SK-N-SH (cell line): ENCODE results near the gene USP22. TPM values are rescaled to one million over a fixed set of nuclear protein-coding genes. Genes with fewer than 3 reads are reported as not detected.

Source experiments
- CTCF ChIA-PET: fragments of 300-600, 350-600 bp; formaldehyde crosslinking; extraction: SDS; loops from one replicate; lab custom pipeline; 2021; lab: Yijun Ruan, JAX
- POLR2A ChIA-PET: fragments of 350-600 bp; sonication (Branson Sonifier 250); formaldehyde crosslinking; extraction: SDS; loops from one replicate; lab custom pipeline; 2020; ENCODE audit warnings: antibody characterized with exemption, inconsistent platforms; lab: Yijun Ruan, JAX
- DNase-seq: peaks from one replicate; pipeline ENCODE4 v3.0.0; 2012
- H2AFZ ChIP-seq: fragments of 200-600 bp; sonication (generic); 2 replicates; pipeline ENCODE4 v1.8.1; 2016; ENCODE audit warnings: antibody characterized with exemption, mild to moderate bottlenecking, low read depth
- H3F3A ChIP-seq: fragments of 200-600 bp; sonication (generic); replicated peaks from 2 replicates; pipeline ENCODE3; 2016; ENCODE audit warnings: antibody characterized with exemption, mild to moderate bottlenecking; ENCODE audit not compliant: insufficient read depth
- H3K27ac ChIP-seq, 2 experiments: fragments of 200-500 bp in 1 of 2; fragments of 200-600 bp in 1 of 2; sonication (Bioruptor generic) in 1 of 2; sonication (generic), shearing (Covaris generic) in 1 of 2; 2 replicates each; pipeline versions ENCODE4 v1.5.1 to v1.6.1; 2014 to 2016; ENCODE audit warnings: low read depth in 2 of 2, inconsistent platforms in 1 of 2, low read length in 1 of 2, mild to moderate bottlenecking in 1 of 2, mixed read lengths in 1 of 2
- H3K27me3 ChIP-seq: fragments of 200-600 bp; sonication (generic), shearing (Covaris generic); 2 replicates; pipeline ENCODE4 v1.6.1; 2016; ENCODE audit warnings: mixed run types; ENCODE audit not compliant: insufficient read depth
- H3K36me3 ChIP-seq, 2 experiments: fragments of 200-500 bp in 1 of 2; fragments of 200-600 bp in 1 of 2; sonication (Bioruptor generic) in 1 of 2; sonication (generic) in 1 of 2; replicated peaks in 1 of 2; 2 replicates each; pipeline versions ENCODE3 to v1.5.1; 2014 to 2016; ENCODE audit warnings: low read length in 1 of 2, mild to moderate bottlenecking in 1 of 2; ENCODE audit not compliant: insufficient read depth in 2 of 2, control insufficient read depth in 1 of 2
- H3K4me1 ChIP-seq, 2 experiments: fragments of 200-500 bp in 1 of 2; fragments of 200-600 bp in 1 of 2; sonication (Bioruptor generic) in 1 of 2; sonication (generic), shearing (Covaris generic) in 1 of 2; 2 replicates each; pipeline versions ENCODE4 v1.5.1 to v1.6.1; 2014 to 2016; ENCODE audit warnings: low read depth in 1 of 2, low read length in 1 of 2, mixed run types in 1 of 2; ENCODE audit not compliant: insufficient read depth in 2 of 2, control insufficient read depth in 1 of 2
- H3K4me2 ChIP-seq: fragments of 200-600 bp; sonication (generic), shearing (Covaris generic); 2 replicates; pipeline ENCODE4 v1.6.1; 2017; ENCODE audit warnings: mixed run types
- H3K4me3 ChIP-seq, 2 experiments: fragments of 200-500 bp in 1 of 2; fragments of 200-600 bp in 1 of 2; sonication (Bioruptor generic) in 1 of 2; sonication (generic), shearing (Covaris generic) in 1 of 2; 2 replicates each; pipeline versions ENCODE4 v1.5.1 to v1.8.1; 2014 to 2016; ENCODE audit warnings: low read depth in 2 of 2, inconsistent platforms in 1 of 2, low read length in 1 of 2, mild to moderate bottlenecking in 1 of 2, mixed read lengths in 1 of 2, moderate library complexity in 1 of 2
- H3K79me2 ChIP-seq: fragments of 200-600 bp; sonication (generic); 2 replicates; pipeline ENCODE4 v1.8.1; 2017; ENCODE audit warnings: mild to moderate bottlenecking; ENCODE audit not compliant: insufficient read depth
- H3K9ac ChIP-seq: fragments of 200-600 bp; sonication (generic); 2 replicates; pipeline ENCODE4 v1.6.1; 2017; ENCODE audit warnings: mixed run types
- H3K9me2 ChIP-seq: fragments of 200-600 bp; sonication (generic); 2 replicates; pipeline ENCODE4 v1.6.1; 2017; ENCODE audit warnings: mixed run types
- H3K9me3 ChIP-seq: fragments of 200-600 bp; sonication (generic); 2 replicates; pipeline ENCODE4 v1.6.1; 2017; ENCODE audit warnings: mixed run types, mild to moderate bottlenecking, moderate library complexity
- H4K20me1 ChIP-seq: fragments of 200-600 bp; sonication (generic); 2 replicates; pipeline ENCODE4 v1.6.1; 2017; ENCODE audit warnings: mild to moderate bottlenecking, mixed run types; ENCODE audit not compliant: insufficient read depth
- CHD2 ChIP-seq: fragments of 150-350 bp; IDR thresholded peaks from 2 replicates; pipeline ENCODE4 v1.6.1; 2018; ENCODE audit warnings: low read length; ENCODE audit not compliant: partially characterized antibody
- EP300 ChIP-seq, 2 experiments: IDR thresholded peaks; 2 replicates each; pipeline versions ENCODE4 v1.4.0 to v1.6.1; 2012; ENCODE audit warnings: borderline replicate concordance in 1 of 2, low read depth in 1 of 2, low read length in 1 of 2
- EZH2phosphoT487 ChIP-seq: fragments of 200-600 bp; sonication (generic); IDR thresholded peaks from 2 replicates; pipeline ENCODE4 v1.6.1; 2017; ENCODE audit warnings: low read depth, mixed run types, mild to moderate bottlenecking, antibody characterized with exemption, moderate library complexity, borderline replicate concordance
- FOXM1 ChIP-seq: IDR thresholded peaks from 2 replicates; pipeline ENCODE4 v1.4.0; 2012; ENCODE audit warnings: low read depth, mild to moderate bottlenecking
- JUND ChIP-seq: IDR thresholded peaks from 2 replicates; pipeline ENCODE4 v1.4.0; 2012
- MEF2A ChIP-seq: IDR thresholded peaks from 2 replicates; pipeline ENCODE4 v1.4.0; 2012; ENCODE audit warnings: low read depth, borderline replicate concordance
- SIN3A ChIP-seq: IDR thresholded peaks from 2 replicates; pipeline ENCODE4 v1.6.1; 2012; ENCODE audit warnings: low read depth, mild to moderate bottlenecking, low read length, moderate library complexity, borderline replicate concordance
- SMC3 ChIP-seq: IDR thresholded peaks from 2 replicates; pipeline ENCODE4 v1.6.1; 2012; ENCODE audit warnings: low read depth, low read length, improper control_type of control experiment
- TAF1 ChIP-seq: IDR thresholded peaks from 2 replicates; pipeline ENCODE4 v1.6.1; 2012; ENCODE audit warnings: low read depth, mild to moderate bottlenecking, low read length, moderate library complexity, borderline replicate concordance
- TCF12 ChIP-seq: IDR thresholded peaks from 2 replicates; pipeline ENCODE4 v1.4.0; 2012
- YY1 ChIP-seq: IDR thresholded peaks from 2 replicates; pipeline ENCODE4 v1.4.0; 2012; ENCODE audit warnings: low read depth, mild to moderate bottlenecking
- WGBS: methylation state at CpG from one replicate; pipeline ENCODE4 v1.1.6; 2017; ENCODE audit warnings: low lambda C conversion rate; 5-methylcytosine and 5-hydroxymethylcytosine counted together
- polyA plus RNA-seq, 3 experiments: library from polyadenylated mRNA; depleted of rRNA; stranded (reverse); fragments of >200 nt; gene quantifications; 2 replicates each; pipeline ENCODE4 v1.2.3, GENCODE V29; 2012
- TF ChIP-seq, protein P1 (sequence below): IDR thresholded peaks from 2 replicates; pipeline ENCODE4 v1.4.0; 2012; ENCODE audit warnings: low read depth
- TF ChIP-seq, protein P2 (sequence below): IDR thresholded peaks from 2 replicates; pipeline ENCODE4 v1.4.0; 2012; ENCODE audit warnings: low read depth, borderline replicate concordance
- TF ChIP-seq, protein P3 (sequence below): fragments of 150-350 bp; IDR thresholded peaks from 2 replicates; pipeline ENCODE4 v1.6.1; 2016; ENCODE audit warnings: mild to moderate bottlenecking, low read depth, low read length
- TF ChIP-seq, protein P4 (sequence below): IDR thresholded peaks from 2 replicates; pipeline ENCODE4 v1.6.1; 2012; ENCODE audit warnings: mild to moderate bottlenecking, low read depth, low read length, moderate library complexity

The USP22 gene
- polyA plus RNA-seq, 1 of the 3 experiments (the other 2 are of a cell fraction) = 142 TPM

DNA sequence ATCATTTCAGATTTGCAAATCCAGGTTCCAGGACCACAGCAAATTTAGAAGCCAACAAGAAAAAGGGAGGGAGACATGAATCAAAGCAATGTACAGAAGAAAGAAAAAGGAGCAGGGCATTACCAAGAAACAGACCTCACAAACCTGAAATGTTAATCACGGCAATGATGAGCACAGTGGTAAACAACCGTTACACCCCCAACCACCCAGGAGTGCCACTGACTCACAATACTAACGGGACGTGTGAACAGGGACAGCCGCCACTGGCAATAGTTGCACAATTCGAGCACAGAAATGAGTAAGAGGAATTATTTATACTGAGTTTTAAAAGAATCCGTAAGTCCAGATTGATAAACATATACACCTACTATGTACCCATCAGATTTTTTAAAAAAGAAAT, 13.8 kb downstream of the USP22 start (continued):
- TF ChIP-seq TAF1 (no peak), JUND (no peak), SMC3 (no peak), TCF12 (no peak), MEF2A (no peak), YY1 (no peak), EZH2phosphoT487 (no peak)
- TF ChIP-seq, protein P1, sequence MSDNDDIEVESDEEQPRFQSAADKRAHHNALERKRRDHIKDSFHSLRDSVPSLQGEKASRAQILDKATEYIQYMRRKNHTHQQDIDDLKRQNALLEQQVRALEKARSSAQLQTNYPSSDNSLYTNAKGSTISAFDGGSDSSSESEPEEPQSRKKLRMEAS = no peak

DNA sequence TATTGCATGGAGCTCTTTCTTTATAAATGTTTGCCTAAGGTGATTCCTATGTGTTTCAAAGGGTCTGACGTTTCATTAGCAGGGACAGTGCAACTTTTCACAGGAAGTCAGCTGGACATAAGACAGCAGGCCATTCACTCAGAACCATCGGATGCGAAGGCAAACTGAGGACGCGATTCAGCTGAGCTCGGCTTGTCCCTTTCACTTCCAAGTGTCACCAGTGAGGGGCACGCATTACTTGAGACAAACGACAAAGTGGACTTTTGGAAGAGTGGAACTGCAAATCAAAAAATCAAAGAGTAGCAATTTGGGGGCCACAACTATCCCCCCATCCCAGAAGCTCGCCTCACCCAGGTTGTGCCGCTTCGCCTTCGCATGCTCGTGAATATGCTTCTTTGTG, 14.6 kb downstream of the USP22 start:
- Histone ChIP-seq H3K4me2 (no peak overlapping the region), H3K9ac (no peak overlapping the region), H3F3A (peaks cover 20% of the 10 kb centered on the region), H3K4me3 (no peak overlapping the region), H3K36me3 (peaks cover 37 to 57% of the 10 kb centered on the region in 2 experiments), H4K20me1 (peaks cover 100% of the 10 kb centered on the region), H3K9me3 (no peaks in the 10 kb centered on the region), H3K4me1 (peaks cover 0 to 12% of the 10 kb centered on the region in 2 experiments; a peak in 2 of 4 replicates), H3K79me2 (peaks cover 98% of the 10 kb centered on the region), H2AFZ (no peak overlapping the region), H3K27ac (no peak overlapping the region), H3K9me2 (no peaks in the 10 kb centered on the region), H3K27me3 (no peaks in the 10 kb centered on the region)
- POLR2A ChIA-PET = interaction anchor here (1.2 kb wide), 1 partner anchor 23 kb away, joined by 3 read pairs; no protein-coding TSS in a partner anchor
- TF ChIP-seq, protein P2, sequence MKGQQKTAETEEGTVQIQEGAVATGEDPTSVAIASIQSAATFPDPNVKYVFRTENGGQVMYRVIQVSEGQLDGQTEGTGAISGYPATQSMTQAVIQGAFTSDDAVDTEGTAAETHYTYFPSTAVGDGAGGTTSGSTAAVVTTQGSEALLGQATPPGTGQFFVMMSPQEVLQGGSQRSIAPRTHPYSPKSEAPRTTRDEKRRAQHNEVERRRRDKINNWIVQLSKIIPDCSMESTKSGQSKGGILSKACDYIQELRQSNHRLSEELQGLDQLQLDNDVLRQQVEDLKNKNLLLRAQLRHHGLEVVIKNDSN = no peak
- TF ChIP-seq EP300 (IDR thresholded peaks at IDR 0.05; ENCODE audit: borderline replicate concordance in 1 of 2, low read depth in 1 of 2, low read length in 1 of 2) (no peak), CHD2 (no peak), MEF2A (no peak), TAF1 (no peak), FOXM1 (no peak), SIN3A (no peak), SMC3 (no peak)
- TF ChIP-seq, protein P3, sequence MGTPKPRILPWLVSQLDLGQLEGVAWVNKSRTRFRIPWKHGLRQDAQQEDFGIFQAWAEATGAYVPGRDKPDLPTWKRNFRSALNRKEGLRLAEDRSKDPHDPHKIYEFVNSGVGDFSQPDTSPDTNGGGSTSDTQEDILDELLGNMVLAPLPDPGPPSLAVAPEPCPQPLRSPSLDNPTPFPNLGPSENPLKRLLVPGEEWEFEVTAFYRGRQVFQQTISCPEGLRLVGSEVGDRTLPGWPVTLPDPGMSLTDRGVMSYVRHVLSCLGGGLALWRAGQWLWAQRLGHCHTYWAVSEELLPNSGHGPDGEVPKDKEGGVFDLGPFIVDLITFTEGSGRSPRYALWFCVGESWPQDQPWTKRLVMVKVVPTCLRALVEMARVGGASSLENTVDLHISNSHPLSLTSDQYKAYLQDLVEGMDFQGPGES = no peak
- TF ChIP-seq, protein P4, sequence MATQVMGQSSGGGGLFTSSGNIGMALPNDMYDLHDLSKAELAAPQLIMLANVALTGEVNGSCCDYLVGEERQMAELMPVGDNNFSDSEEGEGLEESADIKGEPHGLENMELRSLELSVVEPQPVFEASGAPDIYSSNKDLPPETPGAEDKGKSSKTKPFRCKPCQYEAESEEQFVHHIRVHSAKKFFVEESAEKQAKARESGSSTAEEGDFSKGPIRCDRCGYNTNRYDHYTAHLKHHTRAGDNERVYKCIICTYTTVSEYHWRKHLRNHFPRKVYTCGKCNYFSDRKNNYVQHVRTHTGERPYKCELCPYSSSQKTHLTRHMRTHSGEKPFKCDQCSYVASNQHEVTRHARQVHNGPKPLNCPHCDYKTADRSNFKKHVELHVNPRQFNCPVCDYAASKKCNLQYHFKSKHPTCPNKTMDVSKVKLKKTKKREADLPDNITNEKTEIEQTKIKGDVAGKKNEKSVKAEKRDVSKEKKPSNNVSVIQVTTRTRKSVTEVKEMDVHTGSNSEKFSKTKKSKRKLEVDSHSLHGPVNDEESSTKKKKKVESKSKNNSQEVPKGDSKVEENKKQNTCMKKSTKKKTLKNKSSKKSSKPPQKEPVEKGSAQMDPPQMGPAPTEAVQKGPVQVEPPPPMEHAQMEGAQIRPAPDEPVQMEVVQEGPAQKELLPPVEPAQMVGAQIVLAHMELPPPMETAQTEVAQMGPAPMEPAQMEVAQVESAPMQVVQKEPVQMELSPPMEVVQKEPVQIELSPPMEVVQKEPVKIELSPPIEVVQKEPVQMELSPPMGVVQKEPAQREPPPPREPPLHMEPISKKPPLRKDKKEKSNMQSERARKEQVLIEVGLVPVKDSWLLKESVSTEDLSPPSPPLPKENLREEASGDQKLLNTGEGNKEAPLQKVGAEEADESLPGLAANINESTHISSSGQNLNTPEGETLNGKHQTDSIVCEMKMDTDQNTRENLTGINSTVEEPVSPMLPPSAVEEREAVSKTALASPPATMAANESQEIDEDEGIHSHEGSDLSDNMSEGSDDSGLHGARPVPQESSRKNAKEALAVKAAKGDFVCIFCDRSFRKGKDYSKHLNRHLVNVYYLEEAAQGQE = no peak
- no peak for DNase-seq
- 88% methylated on average over 13 of the region's 13 CpGs for WGBS
- CTCF ChIA-PET = interaction anchor here (0.9 to 1.0 kb wide), 3 partner anchors 11 to 50 kb away, joined by 3 to 5 read pairs (median 3); no protein-coding TSS in a partner anchor
